MM.1S (cell line): Measurements from ENCODE around the gene TIAM1.

Experiments used
- CTCF ChIP-seq: fragments of 300-600 bp; sonication (generic); IDR thresholded peaks from 2 replicates; pipeline ENCODE4 v1.5.1; 2016; ENCODE audit warnings: antibody characterized with exemption, low read length, mixed read lengths
- EZH2 ChIP-seq: fragments of 300-600 bp; sonication (generic); optimal IDR thresholded peaks from 2 replicates; pipeline ENCODE3; 2017; ENCODE audit warnings: low read depth, mild to moderate bottlenecking, antibody characterized with exemption, low read length, mixed read lengths
- EZH2phosphoT487 ChIP-seq: fragments of 300-600 bp; sonication (generic); IDR thresholded peaks from 2 replicates; pipeline ENCODE4 v1.6.1; 2018; ENCODE audit warnings: antibody characterized with exemption, low read length

GRCh38 chr21:31382060-31382459 is 38.0 kb upstream of the TIAM1 start:
- TF ChIP-seq CTCF (no peak), EZH2 (no peak), EZH2phosphoT487 (no peak)
